UCSD-AML1 (cell line): Measurements from ENCODE around the gene RPTN.

ENCODE experiments used
- DNase-seq: peaks from one replicate; lab custom pipeline; 2025; ENCODE audit not compliant: unreplicated experiment; lab: John Stamatoyannopoulos, UW

RPTN gene

GRCh38 chr1:152159144-152159543 lies at the start of gene RPTN:
Gene RPTN (minus strand): TSS chr1:152159228. CDS start chr1:152157889, 1,339 bp downstream.
- DNase-seq, result no peak

GRCh38 chr1:152198982-152199381 lies 40.0 kb upstream of the RPTN start:
- no peak for DNase-seq

GRCh38 chr1:152197361-152197941 lies 38.4 kb upstream of the RPTN start:
- DNase-seq, result no peak

GRCh38 chr1:152191711-152192110 lies 32.7 kb upstream of the RPTN start:
- DNase-seq, result no peak

- no peak for DNase-seq
Measured at GRCh38 chr1:152191260-152191659, 32.2 kb upstream of the RPTN start.

- no peak for DNase-seq
Measured at GRCh38 chr1:152190589-152190988, 31.6 kb upstream of the RPTN start.

GRCh38 chr1:152189657-152190442 lies 30.8 kb upstream of the RPTN start:
- DNase-seq, result peak; percentile 49

GRCh38 chr1:152188673-152189591 lies 29.9 kb upstream of the RPTN start:
- peak; percentile 74 for DNase-seq

GRCh38 chr1:152186556-152187285 lies 27.7 kb upstream of the RPTN start:
- DNase-seq, result no peak

- DNase-seq, result no peak
Measured at GRCh38 chr1:152185544-152186391, 26.7 kb upstream of the RPTN start.

GRCh38 chr1:152182944-152183361 lies 23.9 kb upstream of the RPTN start:
- no peak for DNase-seq

GRCh38 chr1:152182431-152182830 lies 23.4 kb upstream of the RPTN start:
- no peak for DNase-seq

GRCh38 chr1:152179566-152179965 lies 20.5 kb upstream of the RPTN start:
- no peak for DNase-seq

GRCh38 chr1:152170287-152170905 lies 11.4 kb upstream of the RPTN start:
- DNase-seq, result no peak

GRCh38 chr1:152169366-152170025 lies 10.5 kb upstream of the RPTN start:
- no peak for DNase-seq

GRCh38 chr1:152168535-152168868 lies 9.5 kb upstream of the RPTN start:
- no peak for DNase-seq

GRCh38 chr1:152167835-152168534 lies 9.0 kb upstream of the RPTN start:
- no peak for DNase-seq

- DNase-seq, result no peak
Measured at GRCh38 chr1:152166966-152167365, 7.9 kb upstream of the RPTN start.
